Esophagus squamous epithelium (tissue), 4 donors: Measurements from ENCODE around the gene LGR4.

ENCODE experiments used
- POLR2A ChIP-seq, 4 donors: fragments of 450-650 bp; IDR thresholded peaks; one replicate each; pipeline ENCODE4 v1.6.1; 2017; ENCODE audit warnings: antibody characterized with exemption in 4 of 4, mild to moderate bottlenecking in 4 of 4, moderate library complexity in 3 of 4
- TF ChIP-seq, protein P1 (sequence below), 6 experiments: fragments of 450-650 bp in 4 of 6; fragments of 200-600 bp in 2 of 6; sonication (generic) in 2 of 6; IDR thresholded peaks; one replicate each; pipeline ENCODE4 v1.5.1; 2016 to 2019; ENCODE audit warnings: antibody characterized with exemption in 6 of 6, mild to moderate bottlenecking in 4 of 6, moderate library complexity in 4 of 6

DNA sequence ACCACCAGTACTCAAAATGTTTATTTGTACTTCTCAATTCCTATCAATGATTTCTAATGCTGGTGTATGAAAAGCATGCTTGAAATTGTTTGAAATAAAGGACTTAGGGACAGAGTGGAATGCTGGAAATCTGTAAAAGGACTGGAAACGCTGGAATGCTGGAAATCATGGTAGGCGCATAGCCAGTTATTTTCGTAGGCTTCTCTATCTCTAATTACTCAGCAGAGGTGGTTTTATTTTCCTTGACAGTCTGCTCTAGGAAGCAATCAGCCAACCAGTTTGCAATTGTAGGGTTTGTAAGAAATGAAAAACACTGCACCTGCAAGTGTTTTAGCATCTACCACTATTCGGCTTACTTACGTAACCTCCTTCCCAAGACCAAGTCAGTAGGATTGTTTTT lies 33.2 kb upstream of the LGR4 start:
- TF ChIP-seq, protein P1, sequence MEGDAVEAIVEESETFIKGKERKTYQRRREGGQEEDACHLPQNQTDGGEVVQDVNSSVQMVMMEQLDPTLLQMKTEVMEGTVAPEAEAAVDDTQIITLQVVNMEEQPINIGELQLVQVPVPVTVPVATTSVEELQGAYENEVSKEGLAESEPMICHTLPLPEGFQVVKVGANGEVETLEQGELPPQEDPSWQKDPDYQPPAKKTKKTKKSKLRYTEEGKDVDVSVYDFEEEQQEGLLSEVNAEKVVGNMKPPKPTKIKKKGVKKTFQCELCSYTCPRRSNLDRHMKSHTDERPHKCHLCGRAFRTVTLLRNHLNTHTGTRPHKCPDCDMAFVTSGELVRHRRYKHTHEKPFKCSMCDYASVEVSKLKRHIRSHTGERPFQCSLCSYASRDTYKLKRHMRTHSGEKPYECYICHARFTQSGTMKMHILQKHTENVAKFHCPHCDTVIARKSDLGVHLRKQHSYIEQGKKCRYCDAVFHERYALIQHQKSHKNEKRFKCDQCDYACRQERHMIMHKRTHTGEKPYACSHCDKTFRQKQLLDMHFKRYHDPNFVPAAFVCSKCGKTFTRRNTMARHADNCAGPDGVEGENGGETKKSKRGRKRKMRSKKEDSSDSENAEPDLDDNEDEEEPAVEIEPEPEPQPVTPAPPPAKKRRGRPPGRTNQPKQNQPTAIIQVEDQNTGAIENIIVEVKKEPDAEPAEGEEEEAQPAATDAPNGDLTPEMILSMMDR (IDR thresholded peaks at IDR 0.05): no peak
- TF ChIP-seq POLR2A (IDR thresholded peaks at IDR 0.05): no peak
